OCI-LY1 (cell line): ENCODE measurements around the gene NBDY.
A peak's percentile ranks its signal among the peaks of the same experiment; 100 is the strongest.

ENCODE experiments used
- H2AFZ ChIP-seq: fragments of 200-600 bp; sonication (generic), shearing (Covaris generic); 2 replicates; pipeline ENCODE4 v1.6.0; 2014; ENCODE audit warnings: antibody characterized with exemption, mild to moderate bottlenecking, low read length
- H3F3A ChIP-seq: fragments of 200-600 bp; sonication (generic), shearing (Covaris generic); 2 replicates; pipeline ENCODE4 v1.6.0; 2014; ENCODE audit warnings: mild to moderate bottlenecking, antibody characterized with exemption, low read length, moderate library complexity; ENCODE audit not compliant: insufficient read depth
- H3K27ac ChIP-seq: fragments of 200-600 bp; sonication (generic); 2 replicates; pipeline ENCODE4 v1.5.1; 2014; ENCODE audit warnings: low read length, mixed run types, mild to moderate bottlenecking, low read depth; ENCODE audit not compliant: poor library complexity, severe bottlenecking
- H3K27me3 ChIP-seq: fragments of 200-600 bp; sonication (generic); 2 replicates; pipeline ENCODE4 v1.6.0; 2014; ENCODE audit warnings: antibody characterized with exemption, mild to moderate bottlenecking, low read length, moderate library complexity; ENCODE audit not compliant: insufficient read depth
- H3K36me3 ChIP-seq: fragments of 200-600 bp; sonication (generic); 2 replicates; pipeline ENCODE4 v1.6.1; 2014; ENCODE audit warnings: mild to moderate bottlenecking, antibody characterized with exemption, low read length, moderate library complexity, mixed read lengths; ENCODE audit not compliant: insufficient read depth
- H3K4me1 ChIP-seq: fragments of 200-600 bp; sonication (generic); 2 replicates; pipeline ENCODE4 v1.5.1; 2014; ENCODE audit warnings: mild to moderate bottlenecking, low read length, moderate library complexity; ENCODE audit not compliant: insufficient read depth, severe bottlenecking
- H3K4me2 ChIP-seq: fragments of 200-600 bp; sonication (generic), shearing (Covaris generic); 2 replicates; pipeline ENCODE4 v1.6.1; 2014; ENCODE audit warnings: low read length
- H3K4me3 ChIP-seq: fragments of 200-600 bp; sonication (generic); 2 replicates; pipeline ENCODE4 v1.5.1; 2014; ENCODE audit warnings: low read length, low read depth, mild to moderate bottlenecking, mixed read lengths; ENCODE audit not compliant: poor library complexity, severe bottlenecking
- H3K79me2 ChIP-seq: fragments of 200-600 bp; shearing (Covaris generic); 2 replicates; pipeline ENCODE4 v1.6.1; 2016; ENCODE audit warnings: mixed run types, low read length, mixed read lengths; ENCODE audit not compliant: insufficient read depth
- H3K9ac ChIP-seq: fragments of 200-600 bp; sonication (generic), shearing (Covaris generic); 2 replicates; pipeline ENCODE4 v1.6.1; 2014; ENCODE audit warnings: mild to moderate bottlenecking, low read length, mixed read lengths
- H3K9me2 ChIP-seq: fragments of 200-600 bp; sonication (generic), shearing (Covaris generic); 2 replicates; pipeline ENCODE4 v1.6.1; 2014; ENCODE audit warnings: low read depth, mild to moderate bottlenecking, low read length, mixed read lengths
- H3K9me3 ChIP-seq: fragments of 200-600 bp; shearing (Covaris generic); 2 replicates; pipeline ENCODE4 v1.6.1; 2014; ENCODE audit warnings: low read length, mixed read lengths
- H4K20me1 ChIP-seq: fragments of 200-600 bp; sonication (generic), shearing (Covaris generic); 2 replicates; pipeline ENCODE4 v1.6.0; 2016; ENCODE audit warnings: mild to moderate bottlenecking, low read length; ENCODE audit not compliant: insufficient read depth
- CTCF ChIP-seq: fragments of 200-600 bp; sonication (generic), shearing (Covaris generic); IDR thresholded peaks from 2 replicates; pipeline ENCODE4 v1.5.1; 2017; ENCODE audit warnings: mild to moderate bottlenecking, antibody characterized with exemption, low read length, moderate library complexity, mixed read lengths
- EZH2 ChIP-seq: fragments of 200-600 bp; sonication (generic), shearing (Covaris generic); IDR thresholded peaks from 2 replicates; pipeline ENCODE4 v1.8.0; 2017; ENCODE audit warnings: borderline replicate concordance, mixed run types, mild to moderate bottlenecking, antibody characterized with exemption, low read length, moderate library complexity, mixed read lengths

NBDY gene

DNA sequence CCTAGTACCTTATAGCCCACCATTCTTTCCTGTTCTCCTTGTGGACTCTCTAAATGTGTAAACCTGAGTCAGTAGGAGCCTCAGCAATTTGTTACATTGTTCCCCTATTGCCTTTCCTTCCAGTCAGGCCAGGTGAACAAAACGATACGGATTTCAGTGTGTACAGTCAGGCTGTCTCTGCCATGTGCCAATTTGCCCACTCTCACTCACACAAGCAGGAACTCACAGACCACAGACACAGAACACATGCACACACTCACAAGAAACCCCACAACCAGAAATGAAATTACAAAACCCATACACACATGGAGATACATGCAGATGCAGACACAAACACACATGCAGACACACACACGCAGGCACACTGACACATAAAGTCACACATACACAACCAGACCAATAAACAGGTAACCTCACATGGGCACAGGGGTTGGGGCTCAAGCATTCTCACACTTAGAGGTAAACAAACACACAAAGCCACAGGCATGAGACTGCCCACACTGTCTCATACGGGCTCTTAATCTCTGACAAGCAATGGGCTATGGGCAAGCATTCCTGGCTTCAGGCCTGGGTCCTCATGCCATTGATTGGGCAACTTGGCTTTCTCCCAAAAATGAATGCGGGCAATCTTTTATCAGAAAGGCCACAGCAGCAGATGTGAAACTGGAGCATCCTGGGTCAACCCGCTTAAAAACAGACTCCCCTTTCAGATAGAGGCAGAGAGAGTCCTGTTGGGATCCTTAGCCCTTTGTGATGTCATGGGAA is 68.7 kb downstream of the NBDY start:
- TF ChIP-seq CTCF, result no peak
- TF ChIP-seq EZH2, result no peak
- no peaks in the 10 kb centered on the region for H3K9me3 ChIP-seq
- H2AFZ ChIP-seq, result no peak overlapping the region
- no peak overlapping the region for H3K4me3 ChIP-seq
- H3K9me2 ChIP-seq, result no peaks in the 10 kb centered on the region
- no peak overlapping the region for H3K4me2 ChIP-seq
- H3K36me3 ChIP-seq, result no peaks in the 10 kb centered on the region
- H3K4me1 ChIP-seq, result peaks cover 28% of the 10 kb centered on the region
- no peaks in the 10 kb centered on the region for H3K79me2 ChIP-seq
- no peak overlapping the region for H3K9ac ChIP-seq
- H4K20me1 ChIP-seq, result no peaks in the 10 kb centered on the region
- no peaks in the 10 kb centered on the region for H3F3A ChIP-seq
- no peaks in the 10 kb centered on the region for H3K27me3 ChIP-seq
- H3K27ac ChIP-seq, result no peak overlapping the region

- Histone ChIP-seq H3F3A (no peaks in the 10 kb centered on the region), H3K27me3 (no peaks in the 10 kb centered on the region), H3K27ac (no peak overlapping the region), H4K20me1 (no peaks in the 10 kb centered on the region), H3K9me3 (no peaks in the 10 kb centered on the region), H3K36me3 (no peaks in the 10 kb centered on the region), H3K9ac (no peak overlapping the region), H3K4me2 (no peak overlapping the region), H3K79me2 (no peaks in the 10 kb centered on the region), H3K4me1 (peaks cover 33% of the 10 kb centered on the region), H3K9me2 (no peaks in the 10 kb centered on the region), H2AFZ (no peak overlapping the region), H3K4me3 (no peak overlapping the region)
- TF ChIP-seq CTCF (no peak), EZH2 (no peak)
Observed at GRCh38 chrX:56798339-56798711, 69.3 kb downstream of the NBDY start.

DNA sequence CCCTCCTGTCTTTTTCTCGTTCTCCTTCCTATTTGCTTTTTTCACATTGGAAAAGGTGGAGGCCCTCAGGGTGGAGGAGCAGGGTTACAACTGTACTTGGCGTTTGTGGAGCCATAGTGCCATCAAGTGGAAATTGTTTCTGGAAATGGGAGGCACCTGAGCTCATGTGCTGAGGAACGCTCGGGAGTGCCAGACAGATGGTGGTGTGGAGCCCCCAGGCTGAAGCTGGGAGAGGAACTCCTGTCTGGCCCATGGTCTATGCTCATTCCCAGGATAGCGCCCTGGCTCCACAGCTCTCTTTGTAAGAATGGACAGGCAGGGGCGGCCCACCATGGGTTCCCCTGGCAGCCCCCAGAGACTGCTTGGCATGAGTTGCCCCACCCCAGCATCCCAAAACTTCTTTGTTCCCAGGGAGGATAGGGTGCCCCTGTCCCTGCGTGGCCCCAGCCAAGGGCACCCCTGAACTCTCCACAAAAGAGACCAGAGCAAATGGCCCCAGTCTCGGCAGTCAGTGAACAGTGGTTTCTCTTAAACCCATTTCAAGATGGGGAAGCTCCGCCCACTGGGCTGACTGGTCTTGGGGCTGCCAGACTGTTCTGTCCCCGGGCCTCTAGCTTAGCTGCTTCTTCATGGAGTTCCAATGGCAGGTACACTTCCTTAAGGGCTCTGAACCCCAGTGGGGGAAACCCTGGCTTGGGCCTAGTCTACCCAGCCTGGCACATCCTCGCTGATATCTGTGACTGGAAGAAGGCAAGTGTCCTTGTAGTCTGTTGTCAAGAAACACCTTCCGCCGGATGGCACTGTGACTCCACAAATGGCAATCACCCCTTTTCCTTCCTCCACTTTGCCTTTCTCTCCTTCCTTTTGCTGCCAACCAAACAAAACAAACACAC is 70.1 kb downstream of the NBDY start:
- peak overlapping the region; percentile 88 for H3K27ac ChIP-seq
- H4K20me1 ChIP-seq, result no peaks in the 10 kb centered on the region
- H3K36me3 ChIP-seq, result no peaks in the 10 kb centered on the region
- H3K4me1 ChIP-seq, result peaks cover 40% of the 10 kb centered on the region
- no peaks in the 10 kb centered on the region for H3K9me2 ChIP-seq
- H2AFZ ChIP-seq, result no peak overlapping the region
- no peak overlapping the region for H3K4me3 ChIP-seq
- H3K4me2 ChIP-seq, result no peak overlapping the region
- H3K9ac ChIP-seq, result no peak overlapping the region
- H3F3A ChIP-seq, result no peaks in the 10 kb centered on the region
- no peaks in the 10 kb centered on the region for H3K27me3 ChIP-seq
- H3K79me2 ChIP-seq, result no peaks in the 10 kb centered on the region
- TF ChIP-seq EZH2 (no peak), CTCF (no peak)
- H3K9me3 ChIP-seq, result no peaks in the 10 kb centered on the region
